ENCODE measurements around the gene LCA5.
"Not testable (repeated sequence)": the region's sequence is repeated elsewhere in the genome, so short reads cannot be mapped to it uniquely, and the experiment has no call there.

Gene LCA5

GRCh38 chr6:79463621-79464050 lies 73.6 kb downstream of the LCA5 start:
- no peak for DNase-seq

GRCh38 chr6:79461205-79461604 lies 76.0 kb downstream of the LCA5 start:
- no peak for DNase-seq

DNA sequence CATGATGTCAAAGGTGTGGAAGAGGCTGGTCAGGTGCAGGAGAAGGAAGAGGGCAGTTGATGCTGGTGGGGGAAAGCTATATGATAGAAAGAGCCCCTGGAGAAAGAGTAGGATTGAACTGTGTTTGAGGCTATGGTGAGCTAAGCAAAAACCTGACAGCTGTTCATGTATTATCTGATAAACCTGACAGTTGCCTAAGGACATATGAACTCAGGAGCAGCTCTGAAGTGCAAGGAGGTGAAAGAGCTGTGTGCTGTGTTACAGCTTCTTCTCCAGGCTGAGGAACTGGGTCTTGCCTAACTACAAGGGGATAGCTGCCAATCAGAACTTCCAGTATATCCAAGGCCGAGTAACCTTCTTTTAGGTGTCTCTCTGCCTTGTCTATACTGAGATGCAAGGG lies 81.8 kb downstream of the LCA5 start:
- DNase-seq = peak in 1 of 2 experiments; percentile 56

DNA sequence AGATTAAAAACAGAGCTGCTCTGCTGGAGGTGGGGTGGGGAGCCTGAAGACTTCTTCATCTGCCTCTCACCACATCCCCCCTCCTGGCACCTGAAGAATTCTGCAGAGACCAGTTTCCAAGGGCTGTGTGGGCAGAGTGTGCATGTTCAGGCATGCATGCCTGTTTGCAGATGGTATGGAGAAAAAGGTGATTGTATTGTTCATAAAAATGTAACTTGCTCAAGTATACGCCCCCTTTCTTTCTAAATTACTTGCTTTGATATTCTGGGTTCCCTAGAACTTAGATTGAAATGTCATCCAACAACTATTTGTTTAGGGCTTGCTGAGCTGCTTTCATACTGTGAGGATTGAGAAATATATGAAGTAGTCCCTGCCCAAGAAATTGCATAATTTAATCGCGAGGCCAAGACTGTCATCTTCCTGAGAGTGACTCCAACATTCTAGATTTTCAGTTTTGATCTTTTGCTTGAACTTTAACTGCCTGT lies 83.6 kb downstream of the LCA5 start:
- no peak for DNase-seq

- no peak for DNase-seq
Observed at GRCh38 chr6:79450984-79451383, 86.2 kb downstream of the LCA5 start.

GRCh38 chr6:79446006-79446405 lies 91.2 kb downstream of the LCA5 start:
- DNase-seq = no peak

- DNase-seq = not testable (repeated sequence)
Observed at GRCh38 chr6:79443876-79444275, 93.4 kb downstream of the LCA5 start.

GRCh38 chr6:79441192-79441591 lies 96.0 kb downstream of the LCA5 start:
- no peak for DNase-seq

- no peak for DNase-seq
Observed at GRCh38 chr6:79440598-79440997, 96.6 kb downstream of the LCA5 start.

DNA sequence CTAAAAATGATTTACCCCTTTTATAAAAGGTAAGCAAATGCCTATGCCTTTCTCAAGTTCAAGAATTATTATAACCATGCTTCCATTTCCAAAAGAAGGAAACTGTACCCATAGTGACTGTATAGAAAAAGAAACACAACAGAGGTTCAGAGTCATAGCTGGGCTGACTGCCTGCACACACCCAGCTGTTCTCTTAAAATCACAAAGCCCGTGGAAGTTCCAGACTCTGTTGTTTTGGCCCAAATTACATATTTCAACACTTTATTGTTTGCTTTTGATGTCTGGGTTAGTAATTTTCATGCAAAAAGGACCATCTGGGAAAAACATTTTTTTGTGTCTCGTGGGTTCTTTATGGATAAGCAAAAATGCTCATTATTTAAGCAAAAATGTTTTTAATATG lies 99.2 kb downstream of the LCA5 start:
- DNase-seq = no peak

DNA sequence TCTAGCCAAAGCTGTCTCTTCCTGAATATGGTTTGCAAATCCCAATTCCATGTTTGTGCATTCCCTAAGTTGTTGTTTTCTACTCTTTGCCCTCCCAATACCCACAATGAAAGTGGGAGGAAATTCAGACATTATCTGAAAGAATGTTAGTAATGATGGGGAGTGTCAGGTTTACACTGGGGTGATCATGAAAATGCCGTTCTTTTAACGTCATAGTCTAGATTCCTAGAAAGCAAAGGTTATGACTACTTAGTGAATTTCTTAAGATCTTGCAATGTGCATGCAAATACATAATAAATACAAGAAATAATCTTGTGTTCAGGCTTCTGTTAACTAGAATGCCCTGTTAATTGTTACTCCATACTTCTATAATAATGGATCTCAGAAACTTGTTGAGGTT lies 101.0 kb downstream of the LCA5 start:
- no peak for DNase-seq

DNA sequence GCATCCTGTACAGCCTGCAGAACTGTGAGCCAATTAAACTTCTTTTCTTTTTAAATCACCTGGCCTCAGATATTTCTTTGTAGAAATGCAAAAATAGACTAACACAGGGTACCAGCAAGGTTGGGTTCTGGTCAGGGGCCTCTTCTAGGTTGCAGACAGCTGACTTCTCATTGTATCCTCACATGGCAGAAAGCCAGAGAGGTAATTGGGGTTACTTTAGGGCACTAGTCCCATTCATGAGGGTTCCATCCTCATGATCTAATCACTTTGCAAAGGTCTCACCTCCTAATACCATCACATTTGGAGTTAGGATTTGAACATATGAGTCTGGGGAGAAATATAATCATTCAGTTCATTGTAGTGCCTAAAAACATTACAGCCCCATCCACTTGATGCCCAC lies 101.5 kb downstream of the LCA5 start:
- DNase-seq = no peak

Measured in NCI-H524 (cell line).